ENCODE measurements around the gene ATP8A2. TPM values are rescaled to one million over a fixed set of nuclear protein-coding genes. Genes with fewer than 3 reads are reported as not detected.

Gene ATP8A2
- total RNA-seq, 1 donor from 2014 or later: 3.4 TPM

- Mint-ChIP-seq H3K27ac (ENCODE audit: unreplicated experiment) (no peak overlapping the region), H3K9me3 (peaks cover 10% of the 10 kb centered on the region), H3K4me1 (peaks cover 30% of the 10 kb centered on the region), H3K27me3 (ENCODE audit: low read depth) (no peaks in the 10 kb centered on the region), H3K36me3 (ENCODE audit: low read depth) (peaks cover 13% of the 10 kb centered on the region), H3K4me3 (no peak overlapping the region)
- TF ChIP-seq CTCF (conservative IDR thresholded peaks at IDR 0.05): no peak
- no peak for DNase-seq (ENCODE audit: low read depth, low spot score)
Measured at GRCh38 chr13:25987987-25988386, 616.2 kb downstream of the ATP8A2 start.

- H3K4me1 Mint-ChIP-seq: peaks cover 24% of the 10 kb centered on the region
- no peak for DNase-seq (ENCODE audit: low read depth, low spot score)
Measured at GRCh38 chr13:25988661-25989060, 616.9 kb downstream of the ATP8A2 start.

GRCh38 chr13:25990801-25991200, 619.0 kb downstream of the ATP8A2 start:
- DNase-seq (ENCODE audit: low read depth, low spot score): no peak
- Mint-ChIP-seq H3K4me1 (peaks cover 22% of the 10 kb centered on the region), H3K9me3 (peaks cover 19% of the 10 kb centered on the region), H3K27me3 (ENCODE audit: low read depth) (no peaks in the 10 kb centered on the region), H3K36me3 (ENCODE audit: low read depth) (peaks cover 12% of the 10 kb centered on the region), H3K27ac (ENCODE audit: unreplicated experiment) (no peak overlapping the region), H3K4me3 (no peak overlapping the region)
- TF ChIP-seq CTCF (conservative IDR thresholded peaks at IDR 0.05): no peak

More at GRCh38 chr13:25988661-25989060, 616.9 kb downstream of the ATP8A2 start:
- no peak for TF ChIP-seq CTCF (conservative IDR thresholded peaks at IDR 0.05)
- Mint-ChIP-seq H3K36me3 (ENCODE audit: low read depth) (peaks cover 11% of the 10 kb centered on the region), H3K27me3 (ENCODE audit: low read depth) (no peaks in the 10 kb centered on the region), H3K9me3 (peaks cover 10% of the 10 kb centered on the region), H3K4me3 (no peak overlapping the region), H3K27ac (ENCODE audit: unreplicated experiment) (no peak overlapping the region)

GRCh38 chr13:25992076-25992475, 620.3 kb downstream of the ATP8A2 start:
- Mint-ChIP-seq H3K4me3 (no peak overlapping the region), H3K27ac (ENCODE audit: unreplicated experiment) (no peak overlapping the region), H3K9me3 (peaks cover 11% of the 10 kb centered on the region), H3K4me1 (peaks cover 22% of the 10 kb centered on the region), H3K36me3 (ENCODE audit: low read depth) (peaks cover 10% of the 10 kb centered on the region), H3K27me3 (ENCODE audit: low read depth) (no peaks in the 10 kb centered on the region)
- DNase-seq (ENCODE audit: low read depth, low spot score): no peak
- no peak for TF ChIP-seq CTCF (conservative IDR thresholded peaks at IDR 0.05)

- H3K4me3 Mint-ChIP-seq: no peak overlapping the region
- peaks cover 12% of the 10 kb centered on the region for H3K36me3 Mint-ChIP-seq (ENCODE audit: low read depth)
- H3K27ac Mint-ChIP-seq (ENCODE audit: unreplicated experiment): no peak overlapping the region
- no peaks in the 10 kb centered on the region for H3K27me3 Mint-ChIP-seq (ENCODE audit: low read depth)
- TF ChIP-seq CTCF (conservative IDR thresholded peaks at IDR 0.05): no peak
- peaks cover 17% of the 10 kb centered on the region for H3K9me3 Mint-ChIP-seq
- DNase-seq (ENCODE audit: low read depth, low spot score): no peak
- H3K4me1 Mint-ChIP-seq: no peaks in the 10 kb centered on the region
Measured at GRCh38 chr13:26007261-26008125, 635.7 kb downstream of the ATP8A2 start.
